KMS-11 (cell line): ENCODE measurements around the gene GSTP1.
"Not testable (repeated sequence)": the region's sequence is repeated elsewhere in the genome, so short reads cannot be mapped to it uniquely, and the experiment has no call there.

ENCODE experiments used
- H2AFZ ChIP-seq: fragments of 200-600 bp; sonication (generic); 2 replicates; pipeline ENCODE4 v1.6.1; 2016; ENCODE audit warnings: antibody characterized with exemption, mixed run types, low read depth
- H3K27ac ChIP-seq: fragments of 200-600 bp; sonication (generic); 2 replicates; pipeline ENCODE4 v1.6.1; 2016; ENCODE audit warnings: mild to moderate bottlenecking, mixed run types
- H3K27me3 ChIP-seq: fragments of 200-600 bp; sonication (generic); 2 replicates; pipeline ENCODE4 v1.6.1; 2017; ENCODE audit warnings: mild to moderate bottlenecking, low read depth, mixed run types, moderate library complexity; ENCODE audit not compliant: insufficient read depth
- H3K36me3 ChIP-seq: fragments of 200-600 bp; sonication (generic); 2 replicates; pipeline ENCODE4 v1.6.1; 2017; ENCODE audit warnings: mild to moderate bottlenecking, mixed run types; ENCODE audit not compliant: insufficient read depth
- H3K4me1 ChIP-seq: fragments of 200-600 bp; sonication (generic); 2 replicates; pipeline ENCODE4 v1.6.1; 2016; ENCODE audit warnings: mild to moderate bottlenecking, low read depth, mixed run types; ENCODE audit not compliant: poor library complexity, severe bottlenecking
- H3K4me2 ChIP-seq: fragments of 200-600 bp; sonication (generic); 2 replicates; pipeline ENCODE4 v1.7.0; 2016; ENCODE audit warnings: mild to moderate bottlenecking, mixed run types
- H3K4me3 ChIP-seq: fragments of 200-600 bp; sonication (generic); IDR thresholded peaks from 2 replicates; pipeline ENCODE4 v1.6.1; 2017; ENCODE audit warnings: low read depth, low read length, mixed read lengths; ENCODE audit not compliant: insufficient read depth
- H3K79me2 ChIP-seq: fragments of 200-600 bp; sonication (generic); 2 replicates; pipeline ENCODE4 v1.6.1; 2016; ENCODE audit warnings: low read depth, mixed run types; ENCODE audit not compliant: insufficient read depth
- H3K9ac ChIP-seq: fragments of 200-600 bp; sonication (generic); 2 replicates; pipeline ENCODE4 v1.6.1; 2016; ENCODE audit warnings: mild to moderate bottlenecking, mixed run types
- H4K20me1 ChIP-seq: fragments of 200-600 bp; sonication (generic); 2 replicates; pipeline ENCODE4 v1.6.1; 2016; ENCODE audit warnings: mild to moderate bottlenecking, mixed run types; ENCODE audit not compliant: insufficient read depth
- TF ChIP-seq, protein P1 (sequence below): fragments of 200-600 bp; sonication (generic); conservative IDR thresholded peaks from 2 replicates; pipeline ENCODE4 v1.6.1; 2017; ENCODE audit warnings: low read depth, mild to moderate bottlenecking, antibody characterized with exemption, low read length, moderate library complexity, mixed read lengths

GSTP1 gene

DNA sequence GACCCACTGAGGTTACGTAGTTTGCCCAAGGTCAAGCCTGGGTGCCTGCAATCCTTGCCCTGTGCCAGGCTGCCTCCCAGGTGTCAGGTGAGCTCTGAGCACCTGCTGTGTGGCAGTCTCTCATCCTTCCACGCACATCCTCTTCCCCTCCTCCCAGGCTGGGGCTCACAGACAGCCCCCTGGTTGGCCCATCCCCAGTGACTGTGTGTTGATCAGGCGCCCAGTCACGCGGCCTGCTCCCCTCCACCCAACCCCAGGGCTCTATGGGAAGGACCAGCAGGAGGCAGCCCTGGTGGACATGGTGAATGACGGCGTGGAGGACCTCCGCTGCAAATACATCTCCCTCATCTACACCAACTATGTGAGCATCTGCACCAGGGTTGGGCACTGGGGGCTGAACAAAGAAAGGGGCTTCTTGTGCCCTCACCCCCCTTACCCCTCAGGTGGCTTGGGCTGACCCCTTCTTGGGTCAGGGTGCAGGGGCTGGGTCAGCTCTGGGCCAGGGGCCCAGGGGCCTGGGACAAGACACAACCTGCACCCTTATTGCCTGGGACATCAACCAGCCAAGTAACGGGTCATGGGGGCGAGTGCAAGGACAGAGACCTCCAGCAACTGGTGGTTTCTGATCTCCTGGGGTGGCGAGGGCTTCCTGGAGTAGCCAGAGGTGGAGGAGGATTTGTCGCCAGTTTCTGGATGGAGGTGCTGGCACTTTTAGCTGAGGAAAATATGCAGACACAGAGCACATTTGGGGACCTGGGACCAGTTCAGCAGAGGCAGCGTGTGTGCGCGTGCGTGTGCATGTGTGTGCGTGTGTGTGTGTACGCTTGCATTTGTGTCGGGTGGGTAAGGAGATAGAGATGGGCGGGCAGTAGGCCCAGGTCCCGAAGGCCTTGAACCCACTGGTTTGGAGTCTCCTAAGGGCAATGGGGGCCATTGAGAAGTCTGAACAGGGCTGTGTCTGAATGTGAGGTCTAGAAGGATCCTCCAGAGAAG, 1.6 kb downstream of the GSTP1 start:
- H4K20me1 ChIP-seq = no peaks in the 10 kb centered on the region
- no peaks in the 10 kb centered on the region for H3K36me3 ChIP-seq
- no peak overlapping the region for H3K4me3 ChIP-seq
- no peaks in the 10 kb centered on the region for H3K79me2 ChIP-seq
- H2AFZ ChIP-seq = no peak overlapping the region
- no peaks in the 10 kb centered on the region for H3K4me1 ChIP-seq
- peaks cover 20% of the 10 kb centered on the region for H3K27me3 ChIP-seq
- no peak overlapping the region for H3K4me2 ChIP-seq
- TF ChIP-seq, protein P1, sequence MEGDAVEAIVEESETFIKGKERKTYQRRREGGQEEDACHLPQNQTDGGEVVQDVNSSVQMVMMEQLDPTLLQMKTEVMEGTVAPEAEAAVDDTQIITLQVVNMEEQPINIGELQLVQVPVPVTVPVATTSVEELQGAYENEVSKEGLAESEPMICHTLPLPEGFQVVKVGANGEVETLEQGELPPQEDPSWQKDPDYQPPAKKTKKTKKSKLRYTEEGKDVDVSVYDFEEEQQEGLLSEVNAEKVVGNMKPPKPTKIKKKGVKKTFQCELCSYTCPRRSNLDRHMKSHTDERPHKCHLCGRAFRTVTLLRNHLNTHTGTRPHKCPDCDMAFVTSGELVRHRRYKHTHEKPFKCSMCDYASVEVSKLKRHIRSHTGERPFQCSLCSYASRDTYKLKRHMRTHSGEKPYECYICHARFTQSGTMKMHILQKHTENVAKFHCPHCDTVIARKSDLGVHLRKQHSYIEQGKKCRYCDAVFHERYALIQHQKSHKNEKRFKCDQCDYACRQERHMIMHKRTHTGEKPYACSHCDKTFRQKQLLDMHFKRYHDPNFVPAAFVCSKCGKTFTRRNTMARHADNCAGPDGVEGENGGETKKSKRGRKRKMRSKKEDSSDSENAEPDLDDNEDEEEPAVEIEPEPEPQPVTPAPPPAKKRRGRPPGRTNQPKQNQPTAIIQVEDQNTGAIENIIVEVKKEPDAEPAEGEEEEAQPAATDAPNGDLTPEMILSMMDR = no peak
- H3K9ac ChIP-seq = no peak overlapping the region
- no peak overlapping the region for H3K27ac ChIP-seq

DNA sequence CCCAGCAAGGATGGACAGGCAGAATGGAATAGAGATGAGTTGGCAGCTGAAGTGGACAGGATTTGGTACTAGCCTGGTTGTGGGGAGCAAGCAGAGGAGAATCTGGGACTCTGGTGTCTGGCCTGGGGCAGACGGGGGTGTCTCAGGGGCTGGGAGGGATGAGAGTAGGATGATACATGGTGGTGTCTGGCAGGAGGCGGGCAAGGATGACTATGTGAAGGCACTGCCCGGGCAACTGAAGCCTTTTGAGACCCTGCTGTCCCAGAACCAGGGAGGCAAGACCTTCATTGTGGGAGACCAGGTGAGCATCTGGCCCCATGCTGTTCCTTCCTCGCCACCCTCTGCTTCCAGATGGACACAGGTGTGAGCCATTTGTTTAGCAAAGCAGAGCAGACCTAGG, 2.3 kb downstream of the GSTP1 start:
- no peaks in the 10 kb centered on the region for H3K79me2 ChIP-seq
- no peak overlapping the region for H2AFZ ChIP-seq
- no peak overlapping the region for H3K9ac ChIP-seq
- no peaks in the 10 kb centered on the region for H3K36me3 ChIP-seq
- no peak overlapping the region for H3K4me2 ChIP-seq
- H3K4me3 ChIP-seq = no peak overlapping the region
- TF ChIP-seq, protein P1 = no peak
- no peaks in the 10 kb centered on the region for H4K20me1 ChIP-seq
- peaks cover 13% of the 10 kb centered on the region for H3K27me3 ChIP-seq
- no peak overlapping the region for H3K27ac ChIP-seq
- no peaks in the 10 kb centered on the region for H3K4me1 ChIP-seq

DNA sequence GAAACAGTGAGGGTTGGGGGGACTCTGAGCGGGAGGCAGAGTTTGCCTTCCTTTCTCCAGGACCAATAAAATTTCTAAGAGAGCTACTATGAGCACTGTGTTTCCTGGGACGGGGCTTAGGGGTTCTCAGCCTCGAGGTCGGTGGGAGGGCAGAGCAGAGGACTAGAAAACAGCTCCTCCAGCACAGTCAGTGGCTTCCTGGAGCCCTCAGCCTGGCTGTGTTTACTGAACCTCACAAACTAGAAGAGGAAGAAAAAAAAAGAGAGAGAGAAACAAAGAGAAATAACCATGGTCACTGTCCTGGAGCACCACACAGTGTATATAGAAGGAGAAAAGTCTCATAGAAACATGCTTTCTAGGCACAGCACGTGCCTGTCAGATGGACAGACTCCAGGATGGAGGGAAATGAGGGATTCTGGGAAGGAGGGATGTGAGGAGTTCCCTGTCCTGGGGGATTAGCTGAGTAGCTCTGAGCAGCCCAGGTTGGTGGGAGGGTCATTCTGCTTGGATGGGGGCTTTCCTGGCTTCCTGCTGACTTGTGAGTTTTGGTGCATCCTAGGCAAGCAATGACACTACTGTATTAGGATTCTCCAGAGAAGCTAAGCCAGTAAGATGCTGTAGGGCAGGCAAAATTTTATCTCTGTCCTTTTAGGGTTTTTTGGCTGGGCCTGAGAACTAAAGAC, 3.1 kb downstream of the GSTP1 start:
- H3K36me3 ChIP-seq = no peaks in the 10 kb centered on the region
- H3K27me3 ChIP-seq = peaks cover 13% of the 10 kb centered on the region
- no peaks in the 10 kb centered on the region for H3K4me1 ChIP-seq
- no peaks in the 10 kb centered on the region for H4K20me1 ChIP-seq
- no peaks in the 10 kb centered on the region for H3K79me2 ChIP-seq
- H2AFZ ChIP-seq = no peak overlapping the region
- TF ChIP-seq, protein P1 = no peak
- no peak overlapping the region for H3K27ac ChIP-seq
- H3K4me3 ChIP-seq = no peak overlapping the region
- H3K9ac ChIP-seq = no peak overlapping the region
- no peak overlapping the region for H3K4me2 ChIP-seq

DNA sequence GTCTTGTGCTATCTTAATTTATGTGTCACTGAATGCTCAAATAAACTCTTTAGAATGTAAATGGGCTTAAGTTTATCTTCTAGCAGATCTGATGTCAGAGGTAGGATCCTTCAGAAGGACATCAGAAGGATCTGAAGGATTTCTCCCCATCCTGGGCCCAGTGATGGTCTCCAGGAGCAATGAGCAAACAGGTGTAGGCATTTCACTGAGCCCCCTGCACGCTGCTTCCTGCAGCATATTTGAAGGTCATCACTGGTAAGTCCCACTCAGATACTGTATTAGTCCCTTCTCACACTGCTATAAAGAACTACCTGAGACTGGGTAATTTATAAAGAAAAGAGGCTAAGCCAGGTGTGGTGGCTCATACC, 4.5 kb downstream of the GSTP1 start:
- H3K79me2 ChIP-seq = no peaks in the 10 kb centered on the region
- H3K4me2 ChIP-seq = no peak overlapping the region
- TF ChIP-seq, protein P1 = no peak
- H3K36me3 ChIP-seq = no peaks in the 10 kb centered on the region
- H3K4me3 ChIP-seq = no peak overlapping the region
- H2AFZ ChIP-seq = no peak overlapping the region
- H4K20me1 ChIP-seq = no peaks in the 10 kb centered on the region
- H3K4me1 ChIP-seq = no peaks in the 10 kb centered on the region
- H3K9ac ChIP-seq = no peak overlapping the region
- no peaks in the 10 kb centered on the region; the same call in 1 of the 2 replicates for H3K27me3 ChIP-seq
- H3K27ac ChIP-seq = no peak overlapping the region

DNA sequence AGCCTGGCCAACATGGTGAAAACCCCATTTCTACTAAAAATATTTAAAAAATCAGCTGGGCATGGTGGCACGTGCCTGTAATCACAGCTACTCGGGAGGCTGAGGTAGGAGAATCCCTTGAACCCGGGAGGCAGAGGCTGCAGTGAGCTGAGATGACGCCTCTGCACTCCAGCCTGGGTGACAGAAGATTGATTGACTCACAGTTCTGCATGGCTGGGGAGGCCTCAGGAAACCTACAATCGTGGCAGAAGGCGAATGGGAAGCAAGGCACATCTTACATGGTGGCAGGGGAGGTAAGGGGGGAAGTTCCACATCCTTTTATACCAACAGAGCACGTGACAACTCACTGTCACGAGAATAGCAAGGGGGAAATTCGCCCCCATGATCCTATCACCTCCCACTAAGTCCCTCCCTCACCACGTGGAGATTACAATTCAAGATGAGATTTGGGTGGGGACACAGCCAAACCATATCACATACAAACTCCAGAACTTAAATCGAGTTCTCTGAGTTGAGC, 5.3 kb downstream of the GSTP1 start:
- not testable (repeated sequence) for H3K4me2 ChIP-seq

More for the DNA sequence above, 5.3 kb downstream of the GSTP1 start:
- not testable (repeated sequence) for H3K36me3 ChIP-seq, H3K4me1 ChIP-seq, H3K4me3 ChIP-seq, H2AFZ ChIP-seq, H3K9ac ChIP-seq, H4K20me1 ChIP-seq, H3K27ac ChIP-seq, H3K27me3 ChIP-seq, H3K79me2 ChIP-seq
